Panc1 (cell line): ENCODE measurements around the gene SMPX. TPM values are rescaled to one million over a fixed set of nuclear protein-coding genes. Genes with fewer than 3 reads are reported as not detected.

Experiments
- ATAC-seq: fragments of 200-7000 bp; cut with Tn5 transposase; 2 replicates; pipeline ENCODE4 v1.9.1; 2020; ENCODE audit warnings: mild to moderate bottlenecking, moderate library complexity
- BruUV-seq: library from RNA; stranded (reverse); fragments of 400-500 nt; replicated peaks from 2 replicates; lab custom pipeline; 2021; lab: Mats Ljungman, UMichigan
- CTCF ChIA-PET: fragments of 300-600 bp; sonication (Branson Sonifier 250); formaldehyde crosslinking; loops from one replicate; lab custom pipeline; 2022; ENCODE audit warnings: antibody characterized with exemption; lab: Charles Lee
- POLR2A ChIA-PET: fragments of 300-600 bp; sonication (Branson Sonifier 250); formaldehyde crosslinking; loops from one replicate; lab custom pipeline; 2022; ENCODE audit warnings: antibody characterized with exemption; lab: Charles Lee
- DNase-seq: peaks from one replicate; pipeline ENCODE4 v3.0.0-alpha.2; 2010; ENCODE audit warnings: low read depth, low spot score
- H3K27ac ChIP-seq: 2 replicates; pipeline ENCODE4 v1.5.1; 2011; ENCODE audit warnings: mild to moderate bottlenecking, low read length, inconsistent platforms
- H3K27me3 ChIP-seq: fragments of 200-500 bp; sonication (Bioruptor generic); 2 replicates; pipeline ENCODE4 v1.6.0; 2014; ENCODE audit warnings: low read length, inconsistent platforms; ENCODE audit not compliant: control insufficient read depth, insufficient read depth
- H3K36me3 ChIP-seq: fragments of 200-500 bp; sonication (Bioruptor generic); 2 replicates; pipeline ENCODE4 v1.5.1; 2014; ENCODE audit warnings: inconsistent platforms, mild to moderate bottlenecking, low read length, moderate library complexity; ENCODE audit not compliant: control insufficient read depth, insufficient read depth
- H3K4me1 ChIP-seq: 2 replicates; pipeline ENCODE4 v1.5.1; 2011; ENCODE audit warnings: inconsistent platforms, mild to moderate bottlenecking, low read length, moderate library complexity; ENCODE audit not compliant: control insufficient read depth, insufficient read depth
- H3K4me3 ChIP-seq, 2 experiments: 2 replicates each; pipeline ENCODE4 v1.5.1; 2011 to 2012; ENCODE audit warnings: low read depth in 2 of 2, low read length in 2 of 2, mild to moderate bottlenecking in 2 of 2, inconsistent platforms in 1 of 2, moderate library complexity in 1 of 2
- H3K9me3 ChIP-seq: fragments of 200-500 bp; sonication (Bioruptor generic); 2 replicates; pipeline ENCODE4 v1.5.1; 2014; ENCODE audit warnings: low read depth, mild to moderate bottlenecking, inconsistent platforms, low read length, moderate library complexity; ENCODE audit not compliant: control insufficient read depth, insufficient read depth
- CTCF ChIP-seq: fragments of 450-650 bp; IDR thresholded peaks from 2 replicates; pipeline ENCODE4 v1.5.1; 2017; ENCODE audit warnings: mild to moderate bottlenecking
- POLR2AphosphoS5 ChIP-seq: IDR thresholded peaks from 2 replicates; pipeline ENCODE4 v1.6.1; 2012; ENCODE audit warnings: mild to moderate bottlenecking, low read depth, low read length, moderate library complexity
- SIN3A ChIP-seq: IDR thresholded peaks from 2 replicates; pipeline ENCODE4 v1.6.1; 2012; ENCODE audit warnings: low read depth, mild to moderate bottlenecking, low read length, moderate library complexity, borderline replicate concordance; ENCODE audit not compliant: insufficient read depth
- TCF7L2 ChIP-seq: IDR thresholded peaks from 2 replicates; pipeline ENCODE4 v1.6.1; 2011; ENCODE audit warnings: mild to moderate bottlenecking, low read depth, low read length, inconsistent platforms
- in situ Hi-C: cut with HindIII; loops from 2 replicates; pipeline ENCODE4 v1.10.0; 2016; ENCODE audit warnings: low sequenced_read_pairs, low pct_unique_long_range_greater_than_20kb
- intact Hi-C: fragments of 100-400 bp; cut with micrococcal nuclease; formaldehyde crosslinking; loops from one replicate; pipeline ENCODE4 v1.10.0; 2022; ENCODE audit not compliant: unreplicated experiment
- total RNA-seq: library from RNA; stranded (reverse); gene quantifications from one replicate; pipeline ENCODE4 v1.2.1, GENCODE V29; 2021; ENCODE audit not compliant: unreplicated experiment
- TF ChIP-seq, protein P1 (sequence below), 2 experiments: IDR thresholded peaks; 2 replicates each; pipeline ENCODE4 v1.6.1; 2011 to 2012; ENCODE audit warnings: low read depth in 2 of 2, control low read depth in 1 of 2, low read length in 1 of 2, mild to moderate bottlenecking in 1 of 2, moderate library complexity in 1 of 2; ENCODE audit not compliant: insufficient read depth in 1 of 2

SMPX gene
- total RNA-seq, 1 experiment from 2014 or later, result not detected

GRCh38 chrX:21802839-21803238, 44.9 kb upstream of the SMPX start:
- POLR2A ChIA-PET, result no interaction called here
- in situ Hi-C loops, result no loop called here
- BruUV-seq, result no TSS peak

DNA sequence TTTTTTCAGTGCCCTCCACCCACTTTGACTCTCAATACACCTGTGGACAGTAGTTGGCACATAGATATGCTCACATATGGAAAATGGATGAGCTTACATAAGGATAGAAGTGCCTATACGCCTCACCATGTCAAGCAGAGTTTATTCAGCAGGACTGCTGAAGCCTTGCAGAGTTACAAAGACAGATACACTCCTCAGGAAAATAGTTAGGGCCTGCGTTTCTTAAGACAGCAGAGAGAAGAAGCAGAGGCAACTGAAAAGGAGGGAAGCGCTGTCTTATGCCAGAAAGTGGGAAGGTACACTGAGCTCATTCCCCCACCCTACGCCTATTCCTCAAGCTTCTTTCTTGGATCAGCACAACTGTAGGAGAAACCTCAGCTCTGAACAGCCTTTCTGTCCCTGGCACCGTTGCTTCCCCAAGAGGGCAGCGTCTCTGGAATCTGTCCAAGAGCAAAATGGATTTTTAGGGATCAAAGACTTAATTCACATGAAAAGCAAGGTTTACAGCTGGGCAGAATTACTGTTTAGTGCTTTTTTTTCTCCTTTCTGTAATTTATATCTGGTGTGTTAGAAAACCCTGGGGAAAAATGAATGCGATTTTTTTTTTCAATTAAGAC, 44.2 kb upstream of the SMPX start:
- ChIA-PET CTCF (no interaction called here), POLR2A (no interaction called here)
- TF ChIP-seq SIN3A (no peak), CTCF (no peak), TCF7L2 (no peak), POLR2AphosphoS5 (no peak)
- TF ChIP-seq, protein P1, sequence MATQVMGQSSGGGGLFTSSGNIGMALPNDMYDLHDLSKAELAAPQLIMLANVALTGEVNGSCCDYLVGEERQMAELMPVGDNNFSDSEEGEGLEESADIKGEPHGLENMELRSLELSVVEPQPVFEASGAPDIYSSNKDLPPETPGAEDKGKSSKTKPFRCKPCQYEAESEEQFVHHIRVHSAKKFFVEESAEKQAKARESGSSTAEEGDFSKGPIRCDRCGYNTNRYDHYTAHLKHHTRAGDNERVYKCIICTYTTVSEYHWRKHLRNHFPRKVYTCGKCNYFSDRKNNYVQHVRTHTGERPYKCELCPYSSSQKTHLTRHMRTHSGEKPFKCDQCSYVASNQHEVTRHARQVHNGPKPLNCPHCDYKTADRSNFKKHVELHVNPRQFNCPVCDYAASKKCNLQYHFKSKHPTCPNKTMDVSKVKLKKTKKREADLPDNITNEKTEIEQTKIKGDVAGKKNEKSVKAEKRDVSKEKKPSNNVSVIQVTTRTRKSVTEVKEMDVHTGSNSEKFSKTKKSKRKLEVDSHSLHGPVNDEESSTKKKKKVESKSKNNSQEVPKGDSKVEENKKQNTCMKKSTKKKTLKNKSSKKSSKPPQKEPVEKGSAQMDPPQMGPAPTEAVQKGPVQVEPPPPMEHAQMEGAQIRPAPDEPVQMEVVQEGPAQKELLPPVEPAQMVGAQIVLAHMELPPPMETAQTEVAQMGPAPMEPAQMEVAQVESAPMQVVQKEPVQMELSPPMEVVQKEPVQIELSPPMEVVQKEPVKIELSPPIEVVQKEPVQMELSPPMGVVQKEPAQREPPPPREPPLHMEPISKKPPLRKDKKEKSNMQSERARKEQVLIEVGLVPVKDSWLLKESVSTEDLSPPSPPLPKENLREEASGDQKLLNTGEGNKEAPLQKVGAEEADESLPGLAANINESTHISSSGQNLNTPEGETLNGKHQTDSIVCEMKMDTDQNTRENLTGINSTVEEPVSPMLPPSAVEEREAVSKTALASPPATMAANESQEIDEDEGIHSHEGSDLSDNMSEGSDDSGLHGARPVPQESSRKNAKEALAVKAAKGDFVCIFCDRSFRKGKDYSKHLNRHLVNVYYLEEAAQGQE (IDR thresholded peaks at IDR 0.05; ENCODE audit: insufficient read depth in 1 of 2, low read depth in 2 of 2, low read length in 1 of 2), result no peak
- peaks cover 10% of the 10 kb centered on the region for H3K4me1 ChIP-seq
- ATAC-seq, result no peak
- no peaks in the 10 kb centered on the region for H3K36me3 ChIP-seq
- no TSS peak for BruUV-seq
- no peak overlapping the region for H3K27ac ChIP-seq
- H3K9me3 ChIP-seq, result no peaks in the 10 kb centered on the region
- DNase-seq, result no peak
- no peak overlapping the region for H3K4me3 ChIP-seq
- no peaks in the 10 kb centered on the region for H3K27me3 ChIP-seq
- in situ Hi-C loops, result no loop called here
- intact Hi-C loops, result no loop called here

More at GRCh38 chrX:21802839-21803238, 44.9 kb upstream of the SMPX start:
- Histone ChIP-seq H3K27ac (no peak overlapping the region), H3K9me3 (no peaks in the 10 kb centered on the region), H3K27me3 (no peaks in the 10 kb centered on the region), H3K36me3 (no peaks in the 10 kb centered on the region), H3K4me1 (peaks cover 10% of the 10 kb centered on the region), H3K4me3 (no peak overlapping the region)
- ATAC-seq (no peak), DNase-seq (no peak)
- intact Hi-C loops, result no loop called here
- TF ChIP-seq TCF7L2 (no peak), SIN3A (no peak), POLR2AphosphoS5 (no peak), CTCF (no peak)
- TF ChIP-seq, protein P1 (IDR thresholded peaks at IDR 0.05; ENCODE audit: insufficient read depth in 1 of 2, low read depth in 2 of 2, low read length in 1 of 2), result no peak
- CTCF ChIA-PET, result no interaction called here
